Calu3 (cell line): ENCODE results near the gene C2orf80. TPM values are rescaled to one million over a fixed set of nuclear protein-coding genes. Genes with fewer than 3 reads are reported as not detected.
"Not testable (repeated sequence)": the region's sequence is repeated elsewhere in the genome, so short reads cannot be mapped to it uniquely, and the experiment has no call there.

ENCODE experiments used
- BruUV-seq: library from RNA; stranded (reverse); fragments of 400-500 nt; replicated peaks from 2 replicates; lab custom pipeline; 2021; lab: Mats Ljungman, UMichigan
- CTCF ChIA-PET: fragments of 300-600 bp; sonication (Branson Sonifier 250); formaldehyde crosslinking; loops from one replicate; lab custom pipeline; 2022; ENCODE audit warnings: antibody characterized with exemption; lab: Charles Lee
- DNase-seq: peaks from one replicate; pipeline ENCODE4 v3.0.0; 2022
- H3K27ac Mint-ChIP-seq: one replicate; pipeline ENCODE4 v1.8.0; 2022; ENCODE audit warnings: mixed read lengths; ENCODE audit not compliant: unreplicated experiment
- H3K27me3 Mint-ChIP-seq: one replicate; pipeline ENCODE4 v1.8.0; 2022; ENCODE audit warnings: mixed read lengths; ENCODE audit not compliant: unreplicated experiment
- H3K36me3 Mint-ChIP-seq: one replicate; pipeline ENCODE4 v1.8.0; 2022; ENCODE audit warnings: mild to moderate bottlenecking, moderate library complexity, mixed read lengths; ENCODE audit not compliant: insufficient read depth, unreplicated experiment
- H3K4me1 Mint-ChIP-seq: one replicate; pipeline ENCODE4 v1.8.0; 2022; ENCODE audit warnings: mild to moderate bottlenecking, low read depth, mixed read lengths; ENCODE audit not compliant: unreplicated experiment
- H3K4me3 Mint-ChIP-seq: one replicate; pipeline ENCODE4 v1.8.0; 2022; ENCODE audit warnings: mild to moderate bottlenecking, low read depth, moderate library complexity, mixed read lengths; ENCODE audit not compliant: unreplicated experiment
- H3K9me3 Mint-ChIP-seq: one replicate; pipeline ENCODE4 v1.8.0; 2022; ENCODE audit warnings: low read depth, mixed read lengths; ENCODE audit not compliant: unreplicated experiment
- CTCF ChIP-seq: fragments of 200-600 bp; IDR thresholded peaks from one replicate; pipeline ENCODE4 v1.8.0; 2022; ENCODE audit warnings: antibody characterized with exemption; ENCODE audit not compliant: unreplicated experiment
- intact Hi-C: fragments of 100-400 bp; cut with micrococcal nuclease; formaldehyde crosslinking; loops from one replicate; pipeline ENCODE4 v1.10.0; 2022; ENCODE audit not compliant: unreplicated experiment
- total RNA-seq: library from RNA; stranded (reverse); gene quantifications from 2 replicates; pipeline ENCODE4 v1.2.3, GENCODE V29; 2022

The C2orf80 gene
- total RNA-seq, 1 experiment from 2014 or later: not detected

DNA sequence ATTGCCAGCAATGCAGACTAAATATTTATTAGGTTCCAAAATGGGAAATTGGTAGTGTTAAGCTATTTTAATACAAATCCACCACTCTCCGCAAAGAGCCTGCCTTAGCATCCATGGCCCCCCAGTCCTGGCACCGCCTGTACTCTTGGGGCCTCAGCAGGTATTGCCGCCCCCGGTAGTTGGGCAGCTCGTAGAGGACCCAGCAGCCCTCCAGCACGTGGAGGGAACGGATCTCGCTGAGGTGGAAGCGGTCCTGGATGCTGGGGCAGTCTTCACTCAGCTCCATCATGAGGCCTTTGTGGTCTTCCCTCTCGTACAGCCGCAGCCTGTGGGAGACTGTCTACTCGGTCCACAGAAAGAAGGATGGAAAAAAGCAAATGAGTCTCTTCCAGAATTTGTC lies 61.7 kb downstream of the C2orf80 start:
- BruUV-seq: no TSS peak
- Mint-ChIP-seq H3K4me3 (no peak overlapping the region), H3K27me3 (no peaks in the 10 kb centered on the region), H3K27ac (no peak overlapping the region), H3K9me3 (no peaks in the 10 kb centered on the region), H3K36me3 (no peaks in the 10 kb centered on the region), H3K4me1 (peaks cover 11% of the 10 kb centered on the region)
- CTCF ChIA-PET: no interaction called here
- no peak for DNase-seq
- intact Hi-C loops: no loop called here
- TF ChIP-seq CTCF: no peak

GRCh38 chr2:208127090-208127489 lies 62.7 kb downstream of the C2orf80 start:
- no TSS peak for BruUV-seq
- H3K9me3 Mint-ChIP-seq: no peaks in the 10 kb centered on the region
- intact Hi-C loops: no loop called here
- DNase-seq: no peak
- no peak overlapping the region for H3K27ac Mint-ChIP-seq
- no peak overlapping the region for H3K4me3 Mint-ChIP-seq
- no peak for TF ChIP-seq CTCF
- H3K27me3 Mint-ChIP-seq: no peaks in the 10 kb centered on the region
- peaks cover 11% of the 10 kb centered on the region for H3K4me1 Mint-ChIP-seq
- no peaks in the 10 kb centered on the region for H3K36me3 Mint-ChIP-seq
- CTCF ChIA-PET: no interaction called here

GRCh38 chr2:208125251-208125650 lies 64.6 kb downstream of the C2orf80 start:
- TF ChIP-seq CTCF: no peak
- Mint-ChIP-seq H3K4me1 (peaks cover 5% of the 10 kb centered on the region), H3K4me3 (no peak overlapping the region), H3K9me3 (no peaks in the 10 kb centered on the region), H3K27me3 (no peaks in the 10 kb centered on the region), H3K36me3 (no peaks in the 10 kb centered on the region), H3K27ac (no peak overlapping the region)
- intact Hi-C loops: no loop called here
- CTCF ChIA-PET: interaction anchor here (0.7 kb wide), 2 partner anchors 1166 to 1330 kb away, joined by 3 read pairs; no protein-coding TSS in a partner anchor
- BruUV-seq: no TSS peak
- no peak for DNase-seq

GRCh38 chr2:208124013-208124715 lies 65.7 kb downstream of the C2orf80 start, which contains the start of gene CRYGD:
CRYGD (minus strand) TSS chr2:208124524; CDS start chr2:208124473, 51 bp downstream.
- intact Hi-C loops, DNase-seq, H3K36me3 Mint-ChIP-seq, H3K4me3 Mint-ChIP-seq, H3K4me1 Mint-ChIP-seq, BruUV-seq, H3K27me3 Mint-ChIP-seq, H3K9me3 Mint-ChIP-seq, H3K27ac Mint-ChIP-seq: not testable (repeated sequence)
- CTCF ChIA-PET: interaction anchor here (0.6 kb wide), 1 partner anchor 52 kb away, joined by 5 read pairs; no protein-coding TSS in a partner anchor

DNA sequence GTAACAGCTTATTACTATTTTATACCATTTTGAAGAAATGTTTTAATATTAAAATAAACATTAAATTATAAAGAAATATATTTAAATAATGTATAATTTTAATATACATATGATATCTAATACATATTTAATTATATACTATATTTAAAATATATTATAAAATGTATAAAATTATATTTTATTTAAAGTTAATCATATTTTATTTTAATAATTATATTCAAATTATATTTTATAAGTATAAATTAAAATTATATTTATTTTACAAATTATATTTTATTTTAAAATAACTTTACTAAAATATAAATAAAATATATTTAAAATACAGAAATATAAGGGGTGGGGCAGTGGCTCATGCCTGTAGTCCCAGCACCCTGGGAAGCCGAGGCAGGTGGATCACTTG lies 67.6 kb downstream of the C2orf80 start:
- CTCF ChIA-PET: interaction anchor here (0.6 kb wide), 1 partner anchor 51 kb away, joined by 5 read pairs; no protein-coding TSS in a partner anchor
- Mint-ChIP-seq H3K4me3 (no peak overlapping the region), H3K4me1 (no peaks in the 10 kb centered on the region), H3K27me3 (no peaks in the 10 kb centered on the region), H3K36me3 (no peaks in the 10 kb centered on the region), H3K27ac (no peak overlapping the region), H3K9me3 (no peaks in the 10 kb centered on the region)
- DNase-seq: no peak
- no TSS peak for BruUV-seq
- intact Hi-C loops: no loop called here
- no peak for TF ChIP-seq CTCF
